NCI-H146 treated with DMSO at 0.1 percent for 48 hours (cell line): ENCODE data around the gene RBM25.
"Not testable (repeated sequence)": the region's sequence is repeated elsewhere in the genome, so short reads cannot be mapped to it uniquely, and the experiment has no call there.

Source experiments
- DNase-seq: peaks from one replicate; lab custom pipeline; 2025; ENCODE audit not compliant: unreplicated experiment; lab: John Stamatoyannopoulos, UW

The RBM25 gene

GRCh38 chr14:73168274-73168673 lies 109.9 kb downstream of the RBM25 start:
- no peak for DNase-seq

- no peak for DNase-seq
Observed at GRCh38 chr14:73168691-73169090, 110.4 kb downstream of the RBM25 start.

GRCh38 chr14:73169855-73170254 lies 111.5 kb downstream of the RBM25 start:
- not testable (repeated sequence) for DNase-seq

GRCh38 chr14:73170686-73171085 lies 112.4 kb downstream of the RBM25 start:
- no peak for DNase-seq

- no peak for DNase-seq
Observed at GRCh38 chr14:73172500-73172899, 114.2 kb downstream of the RBM25 start.

GRCh38 chr14:73173092-73173735 lies 114.9 kb downstream of the RBM25 start:
- no peak for DNase-seq
